Activated CD4-positive, alpha-beta T cell treated with anti-CD3 and anti-CD28 coated beads, Interleukin-2, amount 50 U/mL, for 4 hours (primary cell): ENCODE measurements around the gene PKMYT1.
"Not testable (repeated sequence)": the region's sequence is repeated elsewhere in the genome, so short reads cannot be mapped to it uniquely, and the experiment has no call there.

Source experiments
- DNase-seq, 2 experiments: peaks; one replicate each; pipeline ENCODE4 v3.0.0-alpha.2; 2020

The PKMYT1 gene

GRCh38 chr16:2929693-2930092 is 50.6 kb downstream of the PKMYT1 start:
- DNase-seq: no peak

DNA sequence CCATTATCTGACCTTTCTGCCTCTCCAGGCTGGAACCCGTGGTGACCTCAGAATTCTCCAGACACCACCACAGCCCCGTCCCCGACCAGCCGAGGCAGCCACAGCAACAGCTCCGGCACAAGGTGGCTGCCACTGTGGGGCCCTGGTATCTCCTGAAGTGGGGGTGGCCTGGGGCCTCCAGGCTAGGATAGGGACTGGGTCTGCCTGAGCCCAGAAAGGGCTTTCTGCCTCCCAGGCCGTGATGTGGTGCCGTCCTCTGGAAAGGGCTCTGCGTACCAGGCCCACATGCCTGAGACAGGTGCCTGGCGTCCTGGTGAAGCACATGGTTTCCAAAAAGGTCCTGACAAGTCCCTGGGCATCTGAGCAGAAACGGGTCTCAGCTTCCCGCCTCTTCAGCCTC is 51.5 kb downstream of the PKMYT1 start:
- no peak for DNase-seq

- not testable (repeated sequence) for DNase-seq
These were observed 52.1 kb downstream of the PKMYT1 start for GRCh38 chr16:2928151-2928550.

DNA sequence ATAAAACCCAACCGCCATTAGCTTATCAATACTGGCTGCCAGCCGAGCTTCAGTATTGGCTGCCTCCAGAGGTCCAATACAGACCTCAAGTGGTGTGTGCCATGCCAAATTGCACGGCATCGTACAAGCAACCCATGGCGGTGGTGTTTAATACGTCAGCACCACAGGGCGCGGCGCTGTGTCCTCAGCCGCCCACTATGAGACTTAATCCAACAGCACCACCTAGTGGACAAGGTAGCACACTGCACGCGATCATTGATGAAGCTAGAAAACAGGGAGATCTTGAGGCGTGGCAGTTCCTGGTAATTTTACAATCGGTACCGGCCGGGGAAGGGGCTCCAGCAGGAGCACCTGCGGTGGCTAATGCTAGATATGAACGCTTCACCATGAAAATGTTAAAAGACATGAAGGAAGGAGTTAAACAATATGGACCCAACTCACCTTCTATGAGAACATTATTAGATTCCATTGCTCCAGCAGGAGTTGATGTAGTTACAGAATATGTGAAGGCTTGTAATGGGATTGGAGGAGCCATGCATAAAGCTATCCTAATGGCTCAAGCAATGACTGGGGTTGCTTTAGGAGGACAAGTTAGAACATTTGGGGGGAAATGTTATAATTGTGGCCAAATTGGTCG is 53.1 kb downstream of the PKMYT1 start:
- DNase-seq: peak; percentile 86

DNA sequence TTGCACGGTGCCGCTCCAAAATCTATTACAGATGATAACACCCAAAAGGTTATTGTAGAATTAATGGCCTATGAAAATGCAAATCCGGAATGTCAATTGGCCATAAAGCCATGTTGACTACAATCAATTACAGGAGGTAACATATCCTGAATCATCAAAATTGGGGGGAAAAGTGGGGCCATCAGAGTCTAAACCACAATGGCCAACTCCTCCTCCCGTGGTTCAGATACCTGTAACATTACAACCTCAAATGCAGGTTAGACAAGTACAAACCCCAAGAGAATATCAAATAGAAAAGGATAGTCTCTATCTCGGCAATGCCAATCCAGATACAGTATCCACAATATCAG is 53.6 kb downstream of the PKMYT1 start:
- no peak for DNase-seq

GRCh38 chr16:2925951-2926649 is 54.1 kb downstream of the PKMYT1 start:
- no peak for DNase-seq

GRCh38 chr16:2924901-2925755 is 55.1 kb downstream of the PKMYT1 start:
- no peak for DNase-seq

DNA sequence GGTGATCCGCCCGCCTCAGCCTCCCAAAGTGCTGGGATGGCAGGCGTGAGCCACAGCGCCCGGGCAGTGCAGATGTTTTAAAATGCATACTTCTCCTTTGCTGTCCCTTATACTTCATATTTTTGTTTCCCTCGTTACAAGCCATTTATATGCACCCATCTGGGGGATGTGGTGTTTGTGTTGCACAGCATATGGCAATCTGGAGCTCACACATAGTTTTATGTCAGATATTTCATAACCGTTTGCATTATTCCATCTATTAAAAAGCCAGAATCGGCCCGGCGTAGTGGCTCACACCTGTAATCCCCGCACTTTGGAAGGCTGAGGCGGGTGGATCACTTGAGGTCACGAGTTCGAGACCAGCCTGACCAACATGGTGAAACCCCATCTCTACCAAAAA is 56.8 kb downstream of the PKMYT1 start:
- no peak for DNase-seq
